Nephron (organoid): ENCODE data around the gene TNFAIP1.

Experiments used
- H3K27ac Mint-ChIP-seq, 3 experiments: 2 replicates each; pipeline ENCODE4 v1.8.0; 2020; ENCODE audit warnings: mixed read lengths in 3 of 3, mild to moderate bottlenecking in 2 of 3, moderate library complexity in 1 of 3
- H3K27me3 Mint-ChIP-seq: 2 replicates; pipeline ENCODE4 v1.8.0; 2021; ENCODE audit warnings: low read depth, mild to moderate bottlenecking, moderate library complexity, mixed read lengths
- H3K36me3 Mint-ChIP-seq: 2 replicates; pipeline ENCODE4 v1.8.0; 2020; ENCODE audit warnings: low read depth, mixed read lengths
- H3K4me1 Mint-ChIP-seq: 2 replicates; pipeline ENCODE4 v1.8.0; 2020; ENCODE audit warnings: mixed read lengths
- H3K4me3 Mint-ChIP-seq, 3 experiments: 2 replicates each; pipeline ENCODE4 v1.8.0; 2020; ENCODE audit warnings: mild to moderate bottlenecking in 3 of 3, mixed read lengths in 3 of 3, moderate library complexity in 2 of 3
- H3K9me3 Mint-ChIP-seq: 2 replicates; pipeline ENCODE4 v1.8.0; 2020; ENCODE audit warnings: mixed read lengths
- TF ChIP-seq, protein P1 (sequence below), 3 experiments: fragments of 200-600 bp; sonication (generic); IDR thresholded peaks; one replicate each; pipeline ENCODE4 v1.5.0; 2021; ENCODE audit warnings: antibody characterized with exemption in 3 of 3; ENCODE audit not compliant: unreplicated experiment in 3 of 3

Gene TNFAIP1

DNA sequence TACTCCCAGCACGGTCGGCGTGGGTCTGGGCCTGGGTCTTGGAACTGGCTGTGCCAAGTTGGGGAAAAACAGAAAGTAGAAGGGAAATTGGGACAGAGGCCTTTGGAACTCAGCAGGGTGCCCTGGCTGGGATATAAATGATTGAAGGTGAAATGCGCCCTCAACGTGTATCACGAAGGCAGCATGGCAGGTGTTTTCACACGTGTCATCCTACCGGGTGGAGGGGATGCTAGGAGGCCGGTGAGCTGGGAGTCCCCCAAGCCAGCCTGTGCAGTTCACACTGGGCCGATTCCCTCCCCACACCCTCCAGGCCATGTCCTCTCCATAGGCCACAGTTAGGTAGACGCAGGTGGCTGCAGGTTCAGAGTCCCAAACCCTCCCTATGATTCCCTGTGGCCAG is 6.0 kb downstream of the TNFAIP1 start:
- no peak overlapping the region for H3K4me3 Mint-ChIP-seq
- H3K27me3 Mint-ChIP-seq, result no peaks in the 10 kb centered on the region
- H3K4me1 Mint-ChIP-seq, result peaks cover 21% of the 10 kb centered on the region
- H3K27ac Mint-ChIP-seq, result no peak overlapping the region
- TF ChIP-seq, protein P1, sequence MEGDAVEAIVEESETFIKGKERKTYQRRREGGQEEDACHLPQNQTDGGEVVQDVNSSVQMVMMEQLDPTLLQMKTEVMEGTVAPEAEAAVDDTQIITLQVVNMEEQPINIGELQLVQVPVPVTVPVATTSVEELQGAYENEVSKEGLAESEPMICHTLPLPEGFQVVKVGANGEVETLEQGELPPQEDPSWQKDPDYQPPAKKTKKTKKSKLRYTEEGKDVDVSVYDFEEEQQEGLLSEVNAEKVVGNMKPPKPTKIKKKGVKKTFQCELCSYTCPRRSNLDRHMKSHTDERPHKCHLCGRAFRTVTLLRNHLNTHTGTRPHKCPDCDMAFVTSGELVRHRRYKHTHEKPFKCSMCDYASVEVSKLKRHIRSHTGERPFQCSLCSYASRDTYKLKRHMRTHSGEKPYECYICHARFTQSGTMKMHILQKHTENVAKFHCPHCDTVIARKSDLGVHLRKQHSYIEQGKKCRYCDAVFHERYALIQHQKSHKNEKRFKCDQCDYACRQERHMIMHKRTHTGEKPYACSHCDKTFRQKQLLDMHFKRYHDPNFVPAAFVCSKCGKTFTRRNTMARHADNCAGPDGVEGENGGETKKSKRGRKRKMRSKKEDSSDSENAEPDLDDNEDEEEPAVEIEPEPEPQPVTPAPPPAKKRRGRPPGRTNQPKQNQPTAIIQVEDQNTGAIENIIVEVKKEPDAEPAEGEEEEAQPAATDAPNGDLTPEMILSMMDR (IDR thresholded peaks at IDR 0.05; ENCODE audit: unreplicated experiment in 3 of 3), result no peak
- peaks cover 38% of the 10 kb centered on the region for H3K36me3 Mint-ChIP-seq
- H3K9me3 Mint-ChIP-seq, result no peaks in the 10 kb centered on the region

DNA sequence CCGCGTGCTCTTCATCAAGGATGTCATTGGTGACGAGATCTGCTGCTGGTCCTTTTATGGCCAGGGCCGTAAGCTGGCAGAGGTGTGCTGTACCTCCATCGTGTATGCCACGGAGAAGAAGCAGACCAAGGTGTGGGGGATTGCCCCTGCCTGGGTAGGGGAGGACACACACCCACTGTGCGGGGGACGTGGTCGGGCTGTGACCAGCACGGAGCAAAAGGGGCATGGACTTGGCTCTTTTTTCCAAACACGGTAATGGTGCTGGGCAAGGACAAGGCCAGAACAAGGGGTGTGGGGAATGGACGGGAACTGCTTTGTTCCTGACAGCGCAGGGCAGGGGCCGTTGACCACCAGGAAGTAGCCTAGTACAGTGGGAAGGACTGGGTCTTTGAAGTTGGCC is 6.8 kb downstream of the TNFAIP1 start:
- Mint-ChIP-seq H3K9me3 (no peaks in the 10 kb centered on the region), H3K27ac (no peak overlapping the region), H3K4me3 (no peak overlapping the region), H3K27me3 (no peaks in the 10 kb centered on the region), H3K4me1 (peaks cover 13% of the 10 kb centered on the region), H3K36me3 (peaks cover 44% of the 10 kb centered on the region)
- TF ChIP-seq, protein P1 (IDR thresholded peaks at IDR 0.05; ENCODE audit: unreplicated experiment in 3 of 3), result no peak

DNA sequence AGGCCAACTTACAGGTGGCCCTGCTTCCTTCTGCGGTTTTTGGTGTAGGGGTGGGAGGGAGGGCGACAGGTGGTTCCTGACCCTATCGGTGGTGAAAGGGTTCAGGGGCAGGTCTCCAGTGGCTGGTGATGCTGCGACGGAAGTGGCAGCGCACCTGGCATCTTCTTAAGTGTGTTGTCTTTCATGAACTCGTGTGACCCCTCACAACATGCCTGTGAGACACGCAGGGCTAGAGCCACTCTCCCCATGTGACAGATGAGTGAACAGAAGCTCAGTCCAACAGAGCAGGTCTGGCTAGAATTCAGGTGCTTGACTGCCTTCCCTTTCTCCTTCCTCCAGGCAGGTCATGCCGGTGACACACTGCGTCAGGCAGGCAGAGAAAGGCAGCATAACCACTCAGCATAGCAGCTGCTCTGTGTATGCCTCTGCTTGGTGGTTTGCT is 8.0 kb downstream of the TNFAIP1 start:
- Mint-ChIP-seq H3K27me3 (no peaks in the 10 kb centered on the region), H3K4me1 (peaks cover 3% of the 10 kb centered on the region), H3K9me3 (no peaks in the 10 kb centered on the region), H3K4me3 (no peak overlapping the region), H3K36me3 (peaks cover 51% of the 10 kb centered on the region), H3K27ac (no peak overlapping the region)
- TF ChIP-seq, protein P1 (IDR thresholded peaks at IDR 0.05; ENCODE audit: unreplicated experiment in 3 of 3), result no peak

DNA sequence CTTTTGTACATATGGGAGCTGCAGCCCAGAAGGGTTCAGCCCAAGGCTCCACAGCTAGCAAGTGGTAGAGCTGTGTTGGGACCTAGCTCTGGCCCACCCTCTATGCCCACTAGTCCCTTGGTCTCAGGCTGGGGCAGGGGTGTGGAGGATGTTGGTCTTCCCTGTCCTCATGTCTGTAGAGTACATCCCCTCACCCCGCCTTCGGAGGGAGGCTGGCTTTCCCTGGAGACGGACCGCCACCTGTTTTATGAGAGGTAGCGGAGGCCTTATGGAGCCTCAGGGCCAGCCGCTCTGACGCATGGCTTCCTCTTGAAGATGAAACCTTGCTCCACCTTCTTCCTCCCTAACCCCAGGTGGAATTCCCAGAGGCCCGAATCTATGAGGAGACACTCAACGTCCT is 8.4 kb downstream of the TNFAIP1 start:
- TF ChIP-seq, protein P1 (IDR thresholded peaks at IDR 0.05; ENCODE audit: unreplicated experiment in 3 of 3), result no peak
- no peaks in the 10 kb centered on the region for H3K27me3 Mint-ChIP-seq

DNA sequence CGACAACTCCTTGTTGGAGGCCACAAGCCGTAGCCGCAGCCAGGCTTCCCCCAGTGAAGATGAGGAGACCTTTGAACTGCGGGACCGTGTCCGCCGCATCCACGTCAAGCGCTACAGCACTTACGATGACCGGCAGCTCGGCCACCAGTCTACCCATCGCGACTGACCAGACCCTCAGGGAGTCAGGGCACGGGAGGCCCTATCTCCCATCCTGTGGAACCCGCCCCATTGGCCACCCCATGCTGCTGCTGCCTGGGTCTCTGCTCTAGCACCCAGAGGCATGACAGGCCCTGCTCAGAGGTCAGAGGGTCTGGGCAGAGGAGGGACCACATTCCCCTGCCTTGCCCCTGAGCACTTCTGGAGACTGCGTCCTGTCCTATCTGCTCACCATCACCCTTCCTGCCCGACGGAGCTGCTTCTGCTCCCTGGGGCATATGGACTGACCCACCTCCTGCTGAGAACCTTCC is 8.9 kb downstream of the TNFAIP1 start:
- H3K4me1 Mint-ChIP-seq, result no peaks in the 10 kb centered on the region

More for the DNA sequence above, 8.4 kb downstream of the TNFAIP1 start:
- Mint-ChIP-seq H3K9me3 (no peaks in the 10 kb centered on the region), H3K27ac (no peak overlapping the region), H3K36me3 (peaks cover 54% of the 10 kb centered on the region), H3K4me3 (no peak overlapping the region), H3K4me1 (no peaks in the 10 kb centered on the region)

More for the DNA sequence above, 8.9 kb downstream of the TNFAIP1 start:
- peaks cover 55% of the 10 kb centered on the region for H3K36me3 Mint-ChIP-seq
- no peak overlapping the region for H3K27ac Mint-ChIP-seq
- no peaks in the 10 kb centered on the region for H3K9me3 Mint-ChIP-seq
- H3K27me3 Mint-ChIP-seq, result no peaks in the 10 kb centered on the region
- TF ChIP-seq, protein P1 (IDR thresholded peaks at IDR 0.05; ENCODE audit: unreplicated experiment in 3 of 3), result no peak
- H3K4me3 Mint-ChIP-seq, result no peak overlapping the region
